Lower leg skin (tissue), 3 donors: Measurements from ENCODE around the gene UQCRHL.

Experiments
- POLR2A ChIP-seq, 2 donors: fragments of 450-650 bp; IDR thresholded peaks; one replicate each; pipeline ENCODE4 v1.6.1; 2016 to 2017; ENCODE audit warnings: antibody characterized with exemption in 2 of 2, mild to moderate bottlenecking in 1 of 2, moderate library complexity in 1 of 2
- TF ChIP-seq, protein P1 (sequence below), 3 donors: fragments of 450-650 bp; IDR thresholded peaks; one replicate each; pipeline ENCODE4 v1.5.1; 2016; ENCODE audit warnings: antibody characterized with exemption in 3 of 3, mild to moderate bottlenecking in 3 of 3, moderate library complexity in 2 of 3

GRCh38 chr1:15796086-15796462 is 11.4 kb downstream of the UQCRHL start:
- TF ChIP-seq POLR2A (IDR thresholded peaks at IDR 0.05), result no peak
- TF ChIP-seq, protein P1, sequence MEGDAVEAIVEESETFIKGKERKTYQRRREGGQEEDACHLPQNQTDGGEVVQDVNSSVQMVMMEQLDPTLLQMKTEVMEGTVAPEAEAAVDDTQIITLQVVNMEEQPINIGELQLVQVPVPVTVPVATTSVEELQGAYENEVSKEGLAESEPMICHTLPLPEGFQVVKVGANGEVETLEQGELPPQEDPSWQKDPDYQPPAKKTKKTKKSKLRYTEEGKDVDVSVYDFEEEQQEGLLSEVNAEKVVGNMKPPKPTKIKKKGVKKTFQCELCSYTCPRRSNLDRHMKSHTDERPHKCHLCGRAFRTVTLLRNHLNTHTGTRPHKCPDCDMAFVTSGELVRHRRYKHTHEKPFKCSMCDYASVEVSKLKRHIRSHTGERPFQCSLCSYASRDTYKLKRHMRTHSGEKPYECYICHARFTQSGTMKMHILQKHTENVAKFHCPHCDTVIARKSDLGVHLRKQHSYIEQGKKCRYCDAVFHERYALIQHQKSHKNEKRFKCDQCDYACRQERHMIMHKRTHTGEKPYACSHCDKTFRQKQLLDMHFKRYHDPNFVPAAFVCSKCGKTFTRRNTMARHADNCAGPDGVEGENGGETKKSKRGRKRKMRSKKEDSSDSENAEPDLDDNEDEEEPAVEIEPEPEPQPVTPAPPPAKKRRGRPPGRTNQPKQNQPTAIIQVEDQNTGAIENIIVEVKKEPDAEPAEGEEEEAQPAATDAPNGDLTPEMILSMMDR (IDR thresholded peaks at IDR 0.05), result no peak
